Measurements from ENCODE around the gene BEND5. TPM values are rescaled to one million over a fixed set of nuclear protein-coding genes. Genes with fewer than 3 reads are reported as not detected.

The BEND5 gene
- total and polyA plus RNA-seq, 2 of the 13 experiments (the other 11 are each of a cell fraction or from before 2014, with no cell fraction given): 0.11 TPM; not detected in 1

GRCh38 chr1:48718116-48718630 is 58.5 kb downstream of the BEND5 start:
- H3K36me3 ChIP-seq (replicated peaks in 1 of 2; ENCODE audit: control insufficient read depth in 1 of 2, insufficient read depth in 2 of 2, low read length in 2 of 2): no peaks in the 10 kb centered on the region
- H3K27ac ChIP-seq (ENCODE audit: extremely low read length, insufficient read depth, low read length): no peak overlapping the region
- no TSS peak for BruUV-seq (replicated peaks)
- H3K9ac ChIP-seq (ENCODE audit: insufficient read depth, low read depth, low read length): no peak overlapping the region
- no peak for ATAC-seq
- H3K79me2 ChIP-seq (ENCODE audit: insufficient read depth, low read length): no peaks in the 10 kb centered on the region
- FAIRE-seq: no peak
- TF ChIP-seq ZNF878 (CRISPR knock-in tag; IDR thresholded peaks at IDR 0.05) (no peak), ZNF749 (CRISPR knock-in tag; IDR thresholded peaks at IDR 0.05; ENCODE audit: borderline replicate concordance) (no peak), SMC3 (IDR thresholded peaks at IDR 0.05; ENCODE audit: low read length) (no peak), ZNF20 (CRISPR knock-in tag; IDR thresholded peaks at IDR 0.05) (no peak), NR3C1 (CRISPR knock-in tag; IDR thresholded peaks at IDR 0.05) (no peak), DNMT3B (CRISPR knock-in tag; conservative IDR thresholded peaks at IDR 0.05) (no peak), RELA (CRISPR knock-in tag; IDR thresholded peaks at IDR 0.05) (no peak), ZNF235 (CRISPR knock-in tag; IDR thresholded peaks at IDR 0.05; ENCODE audit: borderline replicate concordance) (no peak), ELK4 (CRISPR knock-in tag; IDR thresholded peaks at IDR 0.05; ENCODE audit: borderline replicate concordance) (no peak), ZBTB7A (CRISPR knock-in tag; IDR thresholded peaks at IDR 0.05) (no peak), RFXANK (CRISPR knock-in tag; IDR thresholded peaks at IDR 0.05) (no peak), ELF3 (CRISPR knock-in tag; IDR thresholded peaks at IDR 0.05) (no peak), LRRFIP1 (CRISPR knock-in tag; conservative IDR thresholded peaks at IDR 0.05) (no peak), MAFK (conservative IDR thresholded peaks at IDR 0.05 in 1 of 2, IDR thresholded peaks at IDR 0.05 in 1 of 2; ENCODE audit: low read length in 2 of 2) (peak; percentile 66 to 87), MAFF (IDR thresholded peaks at IDR 0.05; ENCODE audit: low read depth, low read length) (peak; percentile 63; the same call in 1 of the 2 replicates)
- TF ChIP-seq, protein P1, sequence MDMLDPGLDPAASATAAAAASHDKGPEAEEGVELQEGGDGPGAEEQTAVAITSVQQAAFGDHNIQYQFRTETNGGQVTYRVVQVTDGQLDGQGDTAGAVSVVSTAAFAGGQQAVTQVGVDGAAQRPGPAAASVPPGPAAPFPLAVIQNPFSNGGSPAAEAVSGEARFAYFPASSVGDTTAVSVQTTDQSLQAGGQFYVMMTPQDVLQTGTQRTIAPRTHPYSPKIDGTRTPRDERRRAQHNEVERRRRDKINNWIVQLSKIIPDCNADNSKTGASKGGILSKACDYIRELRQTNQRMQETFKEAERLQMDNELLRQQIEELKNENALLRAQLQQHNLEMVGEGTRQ (IDR thresholded peaks at IDR 0.05; ENCODE audit: low read depth, low read length): no peak
- TF ChIP-seq, protein P1 (CRISPR knock-in tag; IDR thresholded peaks at IDR 0.05; ENCODE audit: borderline replicate concordance): no peak
- no peaks in the 10 kb centered on the region for H3K4me1 ChIP-seq (ENCODE audit: insufficient read depth, low read length)
- H3K4me2 ChIP-seq (ENCODE audit: low read depth, low read length): no peak overlapping the region
- no peak overlapping the region for H3K4me3 ChIP-seq (replicated peaks in 1 of 3; ENCODE audit: insufficient read depth in 1 of 3, low read depth in 2 of 3, low read length in 3 of 3)
- DNase-seq (ENCODE audit: low spot score): no peak
- POLR2A ChIA-PET: no interaction called here
- H2AFZ ChIP-seq (ENCODE audit: low read length): no peak overlapping the region
- CTCF ChIA-PET (ENCODE audit: low intra/inter-chr PET ratio, low total read pairs): no interaction called here
- no peaks in the 10 kb centered on the region for H4K20me1 ChIP-seq (ENCODE audit: insufficient read depth, low read length)
- in situ Hi-C loops (cut with HindIII; ENCODE audit: extremely low pct_ligation_motif_present, low pct_unique_long_range_greater_than_20kb): no loop called here
- intact Hi-C loops (cut with micrococcal nuclease; ENCODE audit: unreplicated experiment): no loop called here
- no peaks in the 10 kb centered on the region for H3K9me3 ChIP-seq (ENCODE audit: low read length)
- no peaks in the 10 kb centered on the region for H3K27me3 ChIP-seq (ENCODE audit: control insufficient read depth in 1 of 2, insufficient read depth in 2 of 2, low read length in 2 of 2)

Data from HepG2 (cell line).